Measurements from ENCODE around the gene LEAP2.

The LEAP2 gene

DNA sequence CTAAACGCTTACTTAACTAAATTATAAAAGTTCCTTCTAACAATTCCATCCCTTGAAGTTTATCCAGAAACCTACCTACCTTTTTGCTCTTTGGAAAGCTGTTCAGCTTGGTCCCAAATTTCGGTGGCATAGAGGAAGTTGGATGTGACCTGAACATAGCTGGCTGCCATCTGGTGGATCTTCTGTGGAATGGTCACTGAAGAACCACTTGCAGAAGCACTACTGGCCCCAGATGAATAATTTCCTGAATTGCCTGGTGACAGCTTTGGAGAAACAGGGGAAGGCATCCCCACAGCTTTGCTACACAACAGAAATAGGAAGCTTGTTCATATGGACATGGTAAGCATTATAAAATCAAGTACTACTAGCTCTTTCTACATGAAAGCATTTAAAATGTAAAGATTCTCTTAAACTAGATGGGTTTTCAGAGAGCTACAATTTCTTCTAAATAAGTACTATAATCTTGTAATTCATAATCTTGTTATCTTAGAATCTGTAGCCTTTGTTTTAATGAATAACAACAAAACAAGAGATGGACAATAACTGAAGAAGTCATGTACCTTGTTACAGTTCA, 9.9 kb downstream of the LEAP2 start:
- peak in 3 of 5 experiments; percentile 3 to 42 (median 6) for DNase-seq

DNA sequence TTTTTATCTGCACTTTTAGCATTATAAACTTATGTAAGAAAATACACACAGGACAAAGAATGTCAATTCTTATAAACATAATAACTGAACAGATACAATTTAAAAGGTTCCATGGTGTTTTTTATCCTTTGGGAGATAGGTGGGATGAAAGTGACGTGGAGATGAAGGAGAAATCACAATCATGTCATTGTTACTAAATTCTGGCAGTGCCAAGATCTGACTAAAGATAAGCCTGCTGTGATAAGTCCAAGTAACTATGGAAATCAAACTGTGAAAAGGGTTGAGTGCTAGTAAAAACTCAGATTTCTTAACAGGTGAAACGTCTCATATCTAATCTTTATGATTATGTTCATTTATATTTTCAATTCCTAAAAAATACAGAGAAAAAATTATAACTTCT, 11.1 kb downstream of the LEAP2 start:
- DNase-seq = no peak

DNA sequence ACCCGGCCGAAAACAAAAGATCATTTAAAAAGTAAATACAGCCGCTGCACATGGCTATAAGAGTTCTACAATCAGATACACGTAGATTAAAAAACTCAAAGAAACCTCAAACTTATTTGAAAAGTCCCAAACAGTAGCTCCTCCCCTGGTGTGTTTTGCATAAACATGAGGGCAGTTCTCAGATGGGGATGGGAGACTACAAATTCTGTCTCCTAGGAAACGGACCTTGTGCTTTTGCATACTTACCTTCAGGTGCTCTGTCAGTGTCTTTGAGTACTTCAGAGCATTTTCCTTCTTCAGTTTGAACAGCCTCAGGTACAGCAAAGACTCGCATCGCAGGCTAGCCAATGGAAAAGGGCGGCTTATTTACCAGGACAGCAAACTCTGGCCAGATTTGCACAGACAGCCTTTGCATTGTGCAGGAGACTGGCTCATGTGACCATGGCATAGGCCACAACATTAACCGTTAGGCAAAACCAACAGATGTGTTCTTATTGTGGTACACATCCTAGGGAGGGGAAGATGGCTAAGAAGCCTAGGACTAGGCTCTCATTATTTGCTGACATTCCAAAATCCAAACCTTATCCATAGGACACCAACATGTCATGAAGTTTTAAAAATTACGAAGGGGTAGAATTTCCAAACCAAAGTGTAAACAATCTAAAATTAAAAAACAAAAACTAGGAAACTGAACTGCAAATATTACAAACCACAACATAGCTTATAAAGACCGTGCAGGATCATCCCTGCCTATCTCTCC, 12.8 kb downstream of the LEAP2 start:
- no peak for DNase-seq

DNA sequence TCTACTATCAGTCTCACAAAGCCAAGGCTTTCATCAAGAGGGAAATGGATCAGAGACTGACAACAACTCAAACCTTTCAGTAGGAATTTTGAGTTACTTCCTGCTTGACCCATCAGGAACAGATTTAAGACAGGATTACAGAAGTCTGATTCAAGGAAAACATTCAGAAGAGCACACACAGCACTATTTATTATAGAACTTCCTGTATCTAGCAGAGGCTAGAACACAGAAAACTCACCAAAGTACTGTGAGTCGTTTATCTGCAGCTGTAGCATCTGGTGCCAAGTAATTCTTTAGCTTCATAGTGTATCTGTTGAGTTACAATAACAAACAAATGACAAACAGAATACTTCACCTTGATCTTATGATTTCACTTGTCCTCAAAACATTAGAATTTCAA, 13.8 kb downstream of the LEAP2 start:
- DNase-seq = no peak

DNA sequence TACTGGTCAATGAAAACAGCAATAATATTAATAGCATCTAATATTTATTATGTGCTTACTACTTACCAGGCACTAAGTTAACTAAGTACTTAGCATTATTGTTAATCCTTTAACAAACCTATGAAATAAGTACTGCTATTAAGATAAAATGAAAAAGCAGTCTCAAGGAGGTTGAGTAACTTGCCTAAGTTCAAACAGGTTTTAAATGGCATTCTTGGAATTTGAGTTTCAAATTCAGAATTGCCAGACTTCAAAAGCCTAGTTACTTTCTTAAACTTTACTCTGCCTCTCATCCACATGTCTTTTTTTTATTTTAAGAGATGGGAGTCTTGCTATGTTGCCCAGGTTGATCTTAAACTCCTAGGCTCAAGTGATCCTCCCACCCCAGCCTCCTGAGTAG, 16.0 kb downstream of the LEAP2 start:
- no peak for DNase-seq

DNA sequence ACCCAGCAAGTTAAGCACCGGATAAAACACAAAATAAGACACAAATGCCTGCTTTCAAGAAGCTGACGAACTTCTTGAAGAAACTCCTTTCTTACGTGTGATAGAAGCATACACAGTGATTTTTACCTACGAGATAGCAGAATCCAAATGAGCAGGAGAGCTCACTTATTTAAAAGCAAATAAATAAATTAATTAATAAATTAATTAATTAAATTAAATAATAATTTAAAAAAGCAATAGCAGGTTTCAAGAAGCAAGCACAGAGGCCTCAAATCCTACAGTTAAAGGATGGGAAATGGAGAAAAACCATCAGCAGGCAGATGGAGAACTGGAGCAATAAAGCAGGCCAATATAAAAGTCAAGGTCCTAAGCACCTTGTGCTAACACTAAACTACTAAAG, 17.3 kb downstream of the LEAP2 start:
- DNase-seq = no peak

DNA sequence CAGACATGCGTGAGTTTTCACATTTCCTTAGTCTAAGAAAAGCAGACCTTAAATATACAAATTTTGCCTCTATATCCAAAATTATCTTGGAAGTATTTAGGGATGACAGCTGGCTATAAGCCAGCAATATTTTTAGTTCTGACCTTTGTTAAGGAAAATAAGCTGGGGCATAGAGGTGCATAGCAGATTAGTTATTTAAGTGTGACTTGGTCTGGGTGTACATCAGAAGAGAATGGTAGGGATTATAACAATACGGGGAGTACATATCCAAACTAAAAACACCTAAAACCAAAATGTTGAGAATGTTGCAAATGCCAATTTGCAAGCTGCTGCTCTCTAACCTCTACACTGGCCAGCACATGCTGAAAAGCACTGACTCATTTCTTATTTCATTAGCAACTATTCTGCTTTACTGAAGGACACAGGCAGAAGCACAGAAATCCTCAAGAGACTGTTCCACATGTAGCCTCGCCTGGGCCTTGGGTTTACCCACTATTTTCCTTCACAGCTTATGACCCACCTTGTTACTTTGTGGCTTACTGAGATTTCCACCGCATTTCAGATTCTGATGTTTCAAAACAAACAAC, 22.3 kb downstream of the LEAP2 start:
- no peak for DNase-seq

DNA sequence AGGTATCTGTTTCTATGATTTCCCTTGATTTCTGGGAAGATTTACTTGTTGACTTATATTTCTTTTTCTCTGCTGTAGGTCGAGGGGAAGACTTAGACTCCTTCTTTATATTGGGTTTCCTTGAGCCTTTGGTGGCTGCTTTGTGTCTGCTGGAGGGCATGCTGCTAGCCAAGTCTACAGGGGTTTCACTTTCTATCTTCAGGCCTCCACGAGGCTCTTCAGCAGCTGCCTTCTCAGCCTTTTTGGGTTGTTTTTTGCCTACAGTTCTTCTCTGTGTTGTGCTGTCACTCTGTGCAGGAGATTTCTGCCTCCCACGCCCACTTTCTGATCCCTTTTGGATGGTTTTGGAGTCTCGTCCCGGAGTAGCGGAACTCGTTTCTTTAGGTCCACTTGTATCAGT, 23.2 kb downstream of the LEAP2 start:
- DNase-seq = peak in 1 of 5 experiments; percentile 24

DNA sequence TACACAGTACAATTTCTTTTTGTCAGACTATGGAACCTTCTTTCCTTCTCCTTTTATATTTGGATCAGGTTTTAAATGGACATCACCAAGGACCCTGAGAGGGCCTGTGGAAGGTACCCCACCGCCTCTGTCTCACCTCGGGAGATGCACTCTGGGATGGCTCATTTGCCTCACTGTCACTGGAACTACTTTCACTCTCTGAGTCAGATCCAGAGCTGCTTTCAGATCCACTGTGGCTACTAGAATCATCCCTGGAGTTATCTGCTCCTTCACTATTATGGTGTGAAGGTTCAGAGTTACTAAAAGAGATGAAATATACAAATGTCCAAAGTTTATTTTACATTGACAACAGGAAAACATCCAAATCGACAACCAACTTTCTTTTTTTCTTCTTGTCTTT, 24.6 kb downstream of the LEAP2 start:
- DNase-seq = no peak

DNA sequence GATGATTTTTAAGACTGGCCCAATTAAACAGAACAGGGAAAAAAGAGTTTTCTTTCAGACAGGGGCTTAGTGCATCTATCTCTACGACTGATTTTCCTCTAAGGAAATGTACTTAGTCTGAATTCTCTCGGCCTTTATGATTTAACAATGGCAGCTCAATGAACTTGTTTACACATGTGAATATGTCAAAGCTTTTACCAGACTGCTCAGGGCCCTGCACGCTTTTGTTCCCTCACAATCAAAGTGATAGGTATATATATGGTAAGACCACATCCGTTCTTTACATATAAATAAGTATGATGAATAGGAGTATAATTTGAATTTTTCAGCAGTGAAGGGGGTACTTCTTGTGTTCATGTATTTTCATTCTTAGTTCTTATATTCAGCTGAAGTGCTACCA, 27.6 kb downstream of the LEAP2 start:
- no peak for DNase-seq

DNA sequence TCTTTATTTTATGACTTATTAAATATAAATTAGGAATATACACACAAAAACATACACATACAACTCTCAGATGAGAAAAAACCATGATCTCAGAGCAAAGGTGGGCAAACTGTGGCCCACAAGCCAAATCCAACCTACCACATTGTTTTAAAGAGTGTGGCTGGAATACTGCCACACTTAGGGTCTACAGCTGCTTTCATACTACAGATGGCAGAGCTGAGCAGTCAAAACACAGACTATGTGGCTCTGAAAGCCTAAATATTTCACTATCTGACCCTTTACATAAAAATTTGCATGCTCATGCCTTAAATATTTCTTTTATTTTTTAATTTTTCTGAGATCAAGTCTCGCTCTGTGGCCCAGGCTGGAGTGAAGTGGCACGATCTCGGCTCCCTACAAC, 28.3 kb downstream of the LEAP2 start:
- no peak for DNase-seq

DNA sequence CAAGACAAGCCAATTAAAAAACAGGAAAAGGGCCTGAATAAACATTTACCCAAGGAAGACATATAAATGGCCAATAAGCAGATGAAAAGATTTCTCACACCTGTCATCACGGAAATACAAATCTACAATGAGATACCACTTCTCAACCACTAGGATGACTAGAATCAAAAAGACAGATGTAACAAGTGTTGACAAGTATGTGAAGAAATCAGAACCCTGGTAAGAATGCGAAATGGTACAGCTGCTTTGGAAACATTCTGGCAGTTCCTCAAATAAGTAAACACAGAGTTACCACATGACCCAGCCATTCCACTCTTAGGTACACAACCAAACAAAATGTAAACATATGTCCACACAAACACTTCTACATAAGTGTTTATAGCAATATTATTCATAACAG, 32.5 kb downstream of the LEAP2 start:
- DNase-seq = peak in 1 of 5 experiments; percentile 9

DNA sequence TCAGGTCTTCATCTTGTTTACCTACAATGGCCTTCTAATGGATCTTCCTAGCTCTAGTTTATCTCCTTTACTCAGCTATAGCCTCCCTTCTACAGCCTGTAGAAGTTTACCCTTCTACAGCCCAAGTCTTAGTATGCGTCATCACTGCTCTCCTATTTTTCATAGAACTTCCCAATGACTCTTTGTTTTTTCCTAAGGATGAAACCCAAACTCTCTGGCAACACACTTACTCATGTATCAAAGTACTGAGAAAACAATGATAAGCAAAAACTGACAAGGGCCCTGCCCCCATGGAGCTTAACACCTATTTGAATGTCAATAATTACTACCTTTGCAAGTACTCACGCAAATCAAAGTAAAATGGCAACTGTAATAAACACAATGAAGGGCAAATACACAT, 33.7 kb downstream of the LEAP2 start:
- no peak for DNase-seq

DNA sequence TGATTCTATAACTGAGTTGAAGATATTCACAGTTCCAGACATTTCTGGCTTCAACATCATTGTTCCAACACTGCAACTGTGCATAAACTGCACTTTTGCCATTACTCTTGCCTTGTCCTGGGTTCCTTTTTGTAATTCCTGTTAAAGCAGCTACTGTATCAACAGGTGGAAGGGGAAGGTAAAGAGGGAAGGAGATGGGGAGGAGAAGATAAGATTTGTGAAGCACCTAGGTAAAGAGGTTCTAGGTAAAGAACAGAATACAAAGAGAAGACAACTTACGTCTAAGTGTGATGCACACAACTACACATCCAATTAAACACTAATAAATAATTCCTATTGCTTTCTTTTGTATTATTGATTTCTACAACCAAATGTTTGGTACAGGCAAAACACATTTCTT, 36.2 kb downstream of the LEAP2 start:
- DNase-seq = no peak

DNA sequence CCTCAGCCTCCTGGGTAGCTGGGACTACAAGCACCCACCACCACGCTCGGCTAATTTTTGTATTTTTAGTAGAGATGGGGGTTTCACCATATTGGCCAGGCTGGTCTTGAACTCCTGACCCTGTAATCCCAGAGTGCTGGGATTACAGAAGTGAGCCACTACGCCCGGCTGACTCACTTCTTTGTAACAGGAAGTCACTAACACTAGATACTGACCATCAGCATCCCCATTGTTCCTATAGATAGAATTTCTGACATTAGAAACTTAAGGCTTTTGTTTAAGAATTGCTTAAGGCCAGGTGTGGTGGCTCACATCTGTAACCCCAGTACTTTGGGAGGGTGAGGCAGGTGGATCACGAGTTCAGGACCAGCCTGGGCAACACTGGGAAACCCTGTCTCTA, 42.2 kb downstream of the LEAP2 start:
- no peak for DNase-seq

DNA sequence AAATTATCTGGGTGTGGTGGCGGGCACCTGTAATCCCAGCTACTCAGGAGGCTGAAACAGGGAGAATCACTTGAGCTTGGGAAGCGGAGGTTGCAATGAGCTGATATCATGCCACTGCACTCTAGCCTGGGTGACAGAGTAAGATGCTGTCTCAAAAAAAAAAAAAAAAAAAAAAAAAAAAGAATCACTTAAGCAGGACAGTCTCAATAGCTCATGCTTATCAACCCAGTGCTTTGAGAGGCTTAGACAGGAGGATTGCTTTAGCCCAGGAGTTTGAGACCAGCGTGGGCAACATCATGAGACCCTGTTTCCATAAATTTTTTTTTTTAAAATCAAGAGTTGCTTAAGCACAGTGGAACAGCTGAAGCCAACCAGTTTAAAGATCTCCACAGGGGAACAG, 42.6 kb downstream of the LEAP2 start:
- no peak for DNase-seq

Data from T-helper 2 cell (primary cell).